HG03521 (cell line): ENCODE results near the gene XPOT.
A peak's percentile ranks its signal among the peaks of the same experiment; 100 is the strongest.

Experiments
- ATAC-seq: cut with Tn5 transposase; IDR thresholded peaks from one replicate; pipeline ENCODE4 v1.9.1; 2021; ENCODE audit warnings: mild to moderate bottlenecking, moderate library complexity; ENCODE audit not compliant: unreplicated experiment

Gene XPOT

DNA sequence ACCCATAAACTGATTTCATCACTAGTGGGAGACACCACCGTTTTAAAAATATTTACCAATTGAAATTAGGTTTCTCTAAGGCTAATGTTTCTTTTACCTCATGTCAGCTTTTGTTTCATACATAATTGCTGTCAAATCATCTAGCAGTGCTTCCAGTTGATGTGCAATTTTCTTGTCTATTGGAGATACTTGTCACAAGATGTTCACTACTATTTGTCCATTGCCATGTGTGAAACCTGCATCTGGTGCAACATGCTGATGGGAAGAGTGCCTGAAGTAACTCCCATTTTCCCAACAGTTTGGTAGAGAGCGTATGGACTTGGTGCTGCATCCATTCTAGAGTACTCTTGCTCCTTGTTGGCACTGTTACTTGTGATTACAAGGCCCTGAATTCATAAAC, 9.7 kb downstream of the XPOT start:
- ATAC-seq, result no peak

DNA sequence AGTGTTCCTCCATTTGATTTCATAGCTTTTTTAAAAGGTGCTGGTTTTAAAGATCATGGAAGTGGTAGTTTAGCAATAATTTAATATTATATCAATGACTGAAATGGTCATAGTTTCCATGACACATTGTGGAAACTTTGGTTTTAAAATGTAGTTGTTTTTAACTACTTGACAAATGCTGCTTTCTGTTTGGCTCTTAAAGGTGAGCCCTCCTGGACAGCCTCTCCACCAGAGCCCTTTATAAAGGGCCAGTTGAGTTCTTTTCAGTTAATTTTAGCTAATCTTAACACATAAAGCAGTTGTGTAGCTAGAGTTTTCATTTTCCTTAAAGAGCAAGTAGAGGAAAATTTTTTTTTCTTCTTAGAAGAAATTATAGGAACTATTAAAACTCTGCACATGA, 14.0 kb downstream of the XPOT start:
- no peak for ATAC-seq

DNA sequence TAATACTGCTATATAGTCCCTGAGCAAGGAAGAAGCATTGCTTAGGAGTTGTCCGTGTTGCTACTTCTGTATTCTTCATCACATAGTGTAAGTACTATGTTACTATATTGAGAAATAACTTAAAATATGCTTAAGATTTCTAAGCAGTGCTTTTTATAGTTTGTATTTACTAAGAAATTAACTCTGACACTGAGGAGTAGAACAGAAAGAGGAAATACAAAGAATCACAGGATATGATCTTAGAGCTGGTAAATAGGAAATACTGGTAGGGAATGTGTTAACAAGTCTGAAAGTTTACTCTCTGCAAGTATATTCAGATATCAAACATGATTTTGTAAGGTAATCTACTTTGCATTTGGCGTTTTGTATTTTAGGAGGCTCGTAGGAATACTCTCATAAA, 15.5 kb downstream of the XPOT start:
- ATAC-seq, result no peak

DNA sequence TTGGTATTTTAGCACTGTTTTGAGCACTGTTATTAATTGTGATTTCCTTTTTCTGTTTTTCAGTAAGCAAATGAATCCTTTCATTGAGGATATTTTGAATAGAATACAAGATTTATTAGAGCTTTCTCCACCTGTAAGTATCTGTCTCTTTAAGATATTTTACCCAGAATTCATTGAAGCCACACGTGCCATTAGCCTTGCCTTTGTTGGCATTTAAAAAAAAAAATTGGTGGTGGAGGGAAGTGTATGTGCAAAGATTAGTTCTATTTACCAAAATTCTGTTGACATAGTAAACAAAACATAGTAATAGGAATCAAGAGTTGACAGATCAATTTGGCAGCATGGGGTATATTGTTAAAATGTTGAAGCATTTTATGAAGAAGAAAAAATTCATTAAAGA, 23.8 kb downstream of the XPOT start:
- ATAC-seq, result no peak

DNA sequence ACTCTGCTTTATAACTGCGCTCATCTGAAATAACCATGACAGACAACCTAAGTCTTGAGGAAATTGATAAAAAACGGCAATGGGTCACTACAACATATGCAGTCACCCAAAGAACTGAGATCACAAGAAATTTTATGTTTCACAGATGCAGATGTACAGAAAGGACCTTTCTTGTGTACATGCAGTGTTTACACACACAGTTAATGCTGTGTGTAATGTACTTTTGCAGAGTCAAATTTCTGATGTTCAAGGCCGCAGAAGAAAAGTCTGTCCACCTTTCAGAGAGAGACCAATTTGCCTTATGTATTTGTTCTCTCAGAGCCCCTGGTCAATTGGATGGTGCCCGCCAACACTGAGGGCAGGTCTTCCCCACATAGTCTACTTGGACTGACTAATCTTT, 24.8 kb downstream of the XPOT start:
- no peak for ATAC-seq

DNA sequence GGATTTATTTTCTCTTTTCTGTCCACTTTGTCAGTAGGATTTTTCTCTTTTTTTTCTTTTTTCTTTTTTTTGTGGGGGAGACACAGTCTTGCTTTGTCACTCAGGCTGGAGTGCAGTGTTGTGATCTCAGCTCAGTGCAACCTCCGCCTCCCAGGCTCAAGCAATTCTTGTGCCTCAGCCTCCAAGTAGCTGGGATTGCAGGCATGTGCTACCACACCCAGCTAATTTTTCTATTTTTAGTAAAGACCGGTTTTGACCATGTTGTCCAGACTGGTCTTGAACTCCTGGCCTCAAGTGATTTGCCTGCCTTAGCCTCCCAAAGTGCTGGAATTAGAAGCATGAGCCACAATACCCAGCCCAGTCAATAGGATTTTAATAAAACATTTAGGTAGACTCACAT, 26.7 kb downstream of the XPOT start:
- ATAC-seq, result no peak

DNA sequence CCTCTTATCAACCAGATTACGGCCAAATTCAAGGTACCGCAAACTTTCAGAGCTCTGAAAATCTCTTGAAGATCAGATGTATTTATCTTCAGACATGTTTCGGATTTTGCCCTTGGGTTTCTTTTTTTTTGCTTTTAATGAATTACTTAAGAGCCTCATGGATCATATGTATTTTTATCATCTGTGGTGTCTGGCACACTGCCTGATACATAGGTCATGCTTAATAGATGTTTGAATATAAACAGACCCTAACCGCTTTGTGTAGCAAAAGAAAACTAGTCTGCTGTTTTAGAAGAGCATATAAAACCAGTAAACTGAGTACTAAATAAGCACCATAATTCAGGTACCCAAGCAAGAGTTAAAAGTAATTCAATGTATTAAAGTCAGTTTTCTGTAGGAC, 27.6 kb downstream of the XPOT start:
- ATAC-seq, result no peak

DNA sequence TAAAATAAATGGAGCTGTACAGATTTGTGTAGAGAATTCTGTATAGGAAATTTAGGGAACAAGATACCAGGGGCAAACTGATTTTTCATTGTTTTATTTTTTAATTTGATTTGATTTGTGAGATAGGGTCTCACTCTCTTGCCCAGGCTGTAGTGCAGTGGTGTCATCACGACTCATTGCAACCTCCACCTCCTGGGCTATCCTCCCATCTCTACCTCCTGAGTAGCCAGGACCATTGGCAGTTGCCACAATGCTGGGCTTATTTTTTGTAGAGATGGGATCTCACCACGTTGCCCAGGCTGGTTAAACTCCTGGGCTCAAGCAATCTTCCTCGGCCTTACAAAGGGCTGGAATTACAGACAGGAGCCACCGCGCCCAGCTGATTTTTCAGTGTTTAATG, 29.7 kb downstream of the XPOT start:
- no peak for ATAC-seq

DNA sequence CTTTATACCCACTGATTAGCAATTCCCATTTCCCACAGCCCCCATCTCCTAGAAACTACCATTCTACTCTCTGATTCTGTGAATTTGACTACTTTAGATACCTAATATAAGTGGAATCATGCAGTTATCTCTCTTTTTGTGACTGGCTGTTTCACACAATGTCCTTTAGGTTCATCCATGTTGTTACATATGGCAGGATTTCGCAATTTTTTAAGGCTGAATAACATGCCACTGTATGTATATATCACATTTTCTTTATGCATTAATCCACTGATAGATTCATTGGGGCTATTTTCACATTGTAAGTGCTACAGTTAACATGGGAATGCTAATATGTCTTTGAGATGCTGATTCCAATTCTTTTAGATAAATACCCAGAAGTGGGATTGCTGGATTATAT, 35.9 kb downstream of the XPOT start:
- no peak for ATAC-seq

DNA sequence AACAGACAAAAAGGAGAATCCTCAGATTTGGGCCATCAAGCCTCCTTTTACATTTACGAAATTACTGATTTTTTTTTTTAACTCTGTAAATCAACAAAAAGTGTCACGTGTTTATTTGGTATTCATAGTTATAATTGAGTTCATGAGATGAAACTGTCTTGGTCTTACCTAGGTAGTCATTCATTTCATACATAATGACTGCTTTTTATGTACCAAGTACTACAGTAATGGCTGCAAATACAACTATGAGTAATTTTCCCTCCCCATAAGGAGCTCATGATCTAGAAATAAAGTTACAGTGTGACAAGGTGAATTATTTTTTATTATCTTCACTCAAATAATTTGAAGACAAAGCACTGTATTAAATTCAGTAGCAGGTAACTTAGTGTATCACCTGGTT, 41.3 kb downstream of the XPOT start:
- ATAC-seq, result no peak

DNA sequence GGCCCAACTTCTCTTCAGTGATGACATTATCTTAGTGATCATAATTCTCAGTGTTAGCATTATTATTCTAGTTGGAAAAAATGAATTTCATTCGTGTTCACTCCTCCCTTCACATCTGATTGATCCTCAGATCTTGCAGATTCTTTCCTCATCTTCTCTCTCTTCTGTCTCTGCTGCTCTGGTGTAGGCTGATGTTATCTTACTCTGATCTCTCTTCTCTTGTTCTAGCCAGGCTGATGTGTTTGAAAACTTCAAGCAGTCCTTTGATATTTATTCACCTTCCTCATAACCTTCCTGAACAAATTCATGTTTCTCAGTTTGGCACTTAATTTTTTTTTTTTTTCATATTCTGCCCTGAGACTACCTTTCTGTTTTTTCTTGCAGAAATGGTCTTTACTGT, 42.1 kb downstream of the XPOT start:
- ATAC-seq, result no peak

DNA sequence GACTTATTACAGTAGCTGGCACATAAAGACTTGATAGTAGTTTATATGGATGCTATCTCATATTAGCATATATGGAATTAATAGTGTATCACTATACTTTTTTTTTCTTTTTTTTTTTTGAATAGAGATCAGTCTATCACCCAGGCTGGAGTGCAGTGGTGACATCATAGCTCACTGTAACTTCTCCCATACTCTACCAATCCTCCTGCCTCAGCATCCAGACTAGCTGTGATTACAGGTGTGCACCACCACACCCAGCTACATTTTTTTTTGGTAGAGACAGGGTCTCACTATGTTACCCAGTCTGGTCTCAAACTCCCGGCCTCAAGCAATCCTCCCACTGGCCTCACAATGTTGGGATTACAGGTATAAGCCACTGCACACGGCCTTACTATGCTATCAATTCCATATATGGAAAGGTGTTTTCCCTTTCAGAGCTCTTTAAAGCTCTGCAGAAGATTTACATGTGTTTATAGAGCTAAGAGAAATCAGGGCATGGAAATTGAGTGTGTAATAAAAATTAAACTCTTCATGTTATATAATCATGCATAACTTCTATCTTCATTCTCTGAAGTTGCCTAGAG, 46.0 kb downstream of the XPOT start:
- ATAC-seq, result no peak

DNA sequence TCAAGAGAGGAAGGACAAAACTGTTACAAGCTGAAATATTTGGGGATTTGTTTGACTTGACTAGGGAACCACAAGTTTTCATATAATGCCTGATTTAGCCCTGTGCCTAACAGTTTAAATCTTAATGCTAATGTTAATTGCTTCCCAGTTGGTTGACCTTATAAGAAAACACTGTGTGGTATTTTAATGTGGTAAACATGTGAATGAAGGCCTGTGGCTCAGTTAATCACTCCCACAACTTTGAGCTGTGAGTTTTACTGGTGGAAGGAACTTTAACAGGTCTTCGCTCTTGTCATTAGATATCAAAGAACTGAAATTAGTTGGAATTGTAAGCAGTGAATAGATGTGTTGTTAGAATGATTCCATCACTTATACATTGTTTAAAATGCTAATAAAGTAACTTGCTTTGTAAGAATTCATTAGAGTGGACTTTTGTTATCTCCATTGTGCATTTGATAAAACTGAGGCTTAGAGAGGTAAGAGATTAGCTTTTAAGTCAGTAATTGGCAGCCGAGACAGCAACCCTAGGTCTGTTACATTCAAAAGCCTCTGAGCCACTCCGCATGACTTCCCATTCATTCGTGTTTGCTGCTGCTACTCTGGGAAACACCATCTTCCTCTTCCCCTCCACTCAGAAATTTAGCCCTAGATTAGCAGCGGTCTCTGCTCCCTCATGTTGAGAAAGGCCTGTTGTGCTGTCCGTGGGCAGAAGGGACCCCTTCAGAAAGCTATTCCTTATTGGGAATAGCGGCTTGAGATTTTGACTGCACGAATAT, 46.7 kb downstream of the XPOT start:
- ATAC-seq, result no peak

DNA sequence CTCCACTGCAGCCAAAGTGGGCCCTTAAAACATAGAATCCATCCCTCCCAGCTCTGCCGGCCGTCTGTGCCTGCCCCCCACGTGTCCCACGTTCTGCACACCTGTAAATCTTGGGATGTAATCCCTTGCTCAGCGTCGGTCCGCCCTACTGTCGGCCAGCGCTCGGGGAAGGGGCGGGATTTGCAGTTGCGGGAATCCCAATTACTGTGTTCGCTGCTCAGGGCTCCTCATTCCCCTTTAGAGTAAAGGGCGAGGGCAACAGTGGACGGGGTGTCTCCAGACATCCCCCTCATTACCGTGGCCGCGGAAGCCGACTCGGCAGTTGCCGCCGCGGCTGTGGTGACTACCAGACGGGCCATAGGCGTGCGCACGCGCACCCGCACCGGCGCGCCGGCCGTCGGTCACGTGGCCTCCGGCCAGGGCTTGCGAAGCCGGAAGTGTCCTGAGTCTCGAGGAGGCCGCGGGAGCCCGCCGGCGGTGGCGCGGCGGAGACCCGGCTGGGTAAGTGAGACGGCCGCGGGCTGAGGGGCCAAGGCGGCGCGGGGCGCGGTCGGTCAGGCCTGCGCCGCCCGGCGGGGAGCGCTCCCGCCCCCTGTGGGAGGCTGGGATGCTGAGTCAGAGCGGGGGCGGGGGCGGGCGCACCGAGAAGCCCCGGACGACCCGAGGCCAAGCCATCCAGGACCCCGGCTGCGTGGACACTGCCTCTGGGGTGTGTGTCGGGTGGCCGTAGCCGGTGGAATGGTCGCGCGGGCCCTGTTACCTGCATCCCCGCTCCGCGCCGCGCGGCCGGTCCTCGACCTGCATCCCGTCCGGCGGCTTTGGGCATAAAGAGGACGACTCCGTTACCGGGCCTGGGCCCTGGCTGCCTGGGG, 47.7 kb downstream of the XPOT start, which contains the start of gene TBK1:
TBK1 (plus strand) TSS at position 434 of the 872 bp plus-strand sequence. CDS start 3,751 bp downstream, outside the sequence.
- ATAC-seq, result peak; percentile 89

DNA sequence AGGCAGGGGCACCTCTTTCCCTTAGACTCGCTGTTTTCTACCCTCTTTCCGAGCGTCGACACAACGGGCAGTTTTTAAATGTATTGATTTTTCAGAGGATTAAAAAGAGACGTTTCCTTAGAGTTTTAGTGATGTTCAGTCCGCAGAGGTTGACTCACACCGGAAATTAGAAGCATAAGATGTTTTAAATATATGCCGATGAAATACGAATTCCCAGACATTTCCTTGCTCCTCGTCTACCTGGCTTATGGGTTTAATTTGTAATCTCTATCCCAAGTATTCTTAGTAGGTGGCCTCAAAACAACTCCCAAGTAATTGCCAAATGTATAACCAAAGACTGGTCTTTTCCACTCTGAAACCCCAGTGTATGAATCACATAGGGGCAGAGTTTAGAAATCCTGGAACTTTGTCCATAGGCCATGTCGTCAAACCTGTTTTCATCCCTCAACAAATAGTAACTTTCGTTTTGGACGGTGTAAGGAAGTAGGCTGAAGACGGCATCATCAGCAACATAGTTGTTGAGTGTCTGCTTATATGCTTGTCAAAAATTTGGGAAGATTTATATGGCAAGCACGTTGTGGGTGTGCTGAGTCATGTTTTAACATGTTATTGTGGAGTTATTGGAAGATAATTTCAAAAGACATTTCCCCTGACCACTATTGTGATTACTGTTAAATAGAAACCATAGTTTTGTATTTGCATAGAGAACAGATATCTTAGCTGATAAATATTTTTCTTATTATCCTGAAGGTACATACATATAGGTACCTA, 48.6 kb downstream of the XPOT start:
- ATAC-seq, result no peak

DNA sequence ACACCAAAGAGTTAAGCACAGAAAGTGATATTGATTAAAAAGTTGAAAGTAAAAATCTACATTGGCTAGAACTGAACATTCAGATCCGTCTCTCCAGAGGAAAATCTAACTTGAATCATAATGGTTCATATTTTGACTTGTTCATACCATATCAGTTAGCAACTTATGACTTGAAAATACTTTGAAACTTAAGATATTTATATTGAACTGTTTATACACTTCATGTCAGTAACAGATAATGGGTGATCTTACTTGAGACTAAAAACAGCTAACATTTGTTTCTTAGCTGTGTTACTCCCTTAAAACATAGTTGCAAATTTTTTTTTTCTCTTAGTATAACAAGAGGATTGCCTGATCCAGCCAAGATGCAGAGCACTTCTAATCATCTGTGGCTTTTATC, 51.3 kb downstream of the XPOT start:
- ATAC-seq, result no peak

DNA sequence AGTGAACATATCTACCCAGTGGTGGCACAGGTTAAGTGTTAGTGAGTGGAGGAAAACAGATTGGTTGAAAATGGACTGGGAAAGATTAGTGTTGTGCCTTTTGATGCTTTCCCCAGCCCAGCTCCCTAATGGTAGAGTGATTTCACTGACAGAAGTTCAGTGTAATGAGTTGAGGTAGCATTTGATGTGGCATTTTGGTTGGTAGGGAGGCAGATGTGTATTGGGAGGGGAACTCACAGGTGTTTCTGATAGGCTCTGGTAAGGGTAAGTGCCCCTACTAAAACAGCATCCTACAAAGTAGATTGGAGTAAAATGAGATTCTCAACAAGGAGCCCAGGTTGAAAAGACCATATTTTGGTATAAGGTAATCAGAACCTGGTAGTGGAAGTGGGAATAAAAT, 51.9 kb downstream of the XPOT start:
- ATAC-seq, result no peak

DNA sequence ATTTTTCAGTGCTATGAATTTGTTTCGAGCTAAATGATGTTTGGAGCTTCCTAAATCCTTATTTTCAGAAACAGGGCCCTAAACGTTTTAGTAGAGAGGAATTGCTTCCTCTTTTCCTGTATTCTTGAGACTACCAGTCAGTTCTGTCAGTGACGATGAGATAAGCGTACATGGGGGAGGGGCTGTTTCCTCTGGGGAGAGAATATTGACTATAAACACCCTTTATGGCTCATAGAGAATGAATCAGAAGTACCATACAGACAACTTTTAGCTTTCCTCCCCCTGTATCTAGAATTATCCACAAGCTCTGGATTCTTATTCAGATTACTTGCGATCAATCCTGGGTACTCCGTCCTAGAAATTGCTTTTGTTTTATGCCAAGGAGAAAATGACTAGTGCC, 52.8 kb downstream of the XPOT start:
- no peak for ATAC-seq

DNA sequence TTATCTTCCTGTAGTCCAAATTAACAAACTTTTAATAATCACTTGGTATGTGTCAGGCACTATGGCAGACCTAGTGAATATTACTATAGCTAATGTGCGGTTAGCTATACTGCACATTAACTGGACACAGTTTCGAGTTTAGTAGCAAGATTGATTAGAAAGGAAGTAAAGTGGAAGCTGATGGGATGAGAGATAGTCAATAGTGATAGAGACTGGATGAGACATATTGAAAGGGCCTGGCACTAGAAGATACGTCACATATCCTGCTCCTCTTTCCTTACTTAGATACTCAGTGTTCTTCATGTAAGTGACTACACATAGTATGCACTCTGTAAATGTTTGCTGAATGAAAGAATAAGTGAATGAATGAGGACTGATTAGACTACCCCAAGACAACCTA, 53.3 kb downstream of the XPOT start:
- no peak for ATAC-seq

DNA sequence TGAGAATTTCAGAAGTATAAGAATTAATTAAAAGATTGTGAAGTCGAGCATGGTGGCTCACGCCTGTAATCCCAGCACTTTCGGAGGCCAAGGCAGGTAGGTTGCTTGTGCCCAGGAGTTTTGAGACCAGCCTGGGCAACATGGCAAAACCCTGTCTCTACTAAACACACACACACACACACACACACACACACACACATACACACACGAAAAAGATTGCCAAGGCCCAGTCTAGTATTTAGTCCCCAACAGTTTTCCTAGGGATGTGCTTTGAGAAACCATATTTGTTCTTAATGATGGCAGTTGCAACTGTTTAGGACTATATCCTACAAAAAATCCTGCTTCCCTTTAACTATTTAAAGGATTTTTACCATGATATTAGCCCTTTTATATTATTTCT, 53.7 kb downstream of the XPOT start:
- ATAC-seq, result no peak

DNA sequence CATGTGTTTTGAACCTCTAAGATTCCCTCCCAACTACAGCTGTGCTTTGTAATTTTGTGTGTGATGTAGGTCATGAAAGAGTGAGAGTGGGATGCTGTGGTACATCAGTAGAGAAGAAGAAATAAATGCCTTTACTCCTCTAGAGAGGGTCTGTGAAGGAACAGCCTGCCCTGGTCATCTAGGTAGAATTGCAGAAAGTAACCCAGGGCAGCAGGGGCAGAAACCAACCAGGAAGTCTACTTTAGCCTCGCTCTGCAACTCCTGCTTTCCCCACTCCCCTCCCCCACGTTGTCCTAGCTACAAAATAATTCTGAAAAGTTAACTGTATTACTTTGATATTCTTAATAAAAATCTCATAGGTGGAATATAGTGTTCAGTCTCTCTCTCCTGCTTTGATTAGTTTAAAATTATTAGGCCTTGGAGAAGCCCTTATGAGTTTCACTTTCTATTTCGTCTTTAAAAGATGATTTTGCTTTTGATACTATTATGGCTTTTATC, 55.3 kb downstream of the XPOT start:
- peak; percentile 50 for ATAC-seq
